ENCODE results near the gene ACOT11. TPM values are rescaled to one million over a fixed set of nuclear protein-coding genes. Genes with fewer than 3 reads are reported as not detected.

The ACOT11 gene
- total and polyA plus RNA-seq, 2 of the 13 experiments (the other 11 are each of a cell fraction or from before 2014, with no cell fraction given), result 2.6 to 3.3 TPM

GRCh38 chr1:54545916-54546635, 2.0 kb upstream of the ACOT11 start:
- BruUV-seq (replicated peaks), result no TSS peak
- in situ Hi-C loops (cut with HindIII; ENCODE audit: extremely low pct_ligation_motif_present, low pct_unique_long_range_greater_than_20kb), result no loop called here

More at GRCh38 chr1:54545916-54546635, 2.0 kb upstream of the ACOT11 start:
- no peak overlapping the region for H3K9ac ChIP-seq (ENCODE audit: insufficient read depth, low read depth, low read length)
- POLR2A ChIA-PET, result no interaction called here
- WGBS (ENCODE audit: low lambda C conversion rate), result 89% methylated on average over 9 of the region's 11 CpGs
- no peak overlapping the region for H3K4me2 ChIP-seq (ENCODE audit: low read depth, low read length)
- H3K27ac ChIP-seq (ENCODE audit: extremely low read length, insufficient read depth, low read length), result no peak overlapping the region
- H3K79me2 ChIP-seq (ENCODE audit: insufficient read depth, low read length), result no peaks in the 10 kb centered on the region
- H3K36me3 ChIP-seq (replicated peaks in 1 of 2; ENCODE audit: control insufficient read depth in 1 of 2, insufficient read depth in 2 of 2, low read length in 2 of 2), result no peaks in the 10 kb centered on the region
- no peaks in the 10 kb centered on the region for H3K9me3 ChIP-seq (ENCODE audit: low read length)
- DNase-seq (ENCODE audit: low spot score), result no peak
- intact Hi-C loops (cut with micrococcal nuclease; ENCODE audit: unreplicated experiment), result loop anchor here (10.0 kb wide), 1 partner anchor 51 kb away; no protein-coding TSS in a partner anchor
- TF ChIP-seq PRDM4 (CRISPR knock-in tag; IDR thresholded peaks at IDR 0.05; ENCODE audit: borderline replicate concordance) (no peak), ZMYM4 (CRISPR knock-in tag; IDR thresholded peaks at IDR 0.05) (no peak), ZNF549 (CRISPR knock-in tag; IDR thresholded peaks at IDR 0.05) (no peak), ZNF251 (CRISPR knock-in tag; IDR thresholded peaks at IDR 0.05) (no peak), ISX (CRISPR knock-in tag; conservative IDR thresholded peaks at IDR 0.05) (no peak), ZFP1 (CRISPR knock-in tag; IDR thresholded peaks at IDR 0.05) (no peak), PRMT3 (CRISPR knock-in tag; IDR thresholded peaks at IDR 0.05; ENCODE audit: borderline replicate concordance, low read depth) (no peak), SRSF1 (optimal IDR thresholded peaks at IDR 0.05; ENCODE audit: low read depth, low read length) (no peak), BCL6 (CRISPR knock-in tag; IDR thresholded peaks at IDR 0.05) (no peak), ZNF18 (CRISPR knock-in tag; IDR thresholded peaks at IDR 0.05; ENCODE audit: insufficient replicate concordance) (no peak), ZNF354B (CRISPR knock-in tag; IDR thresholded peaks at IDR 0.05) (no peak), ATM (IDR thresholded peaks at IDR 0.05; ENCODE audit: borderline replicate concordance) (no peak), SP1 (IDR thresholded peaks at IDR 0.05) (no peak), SP1 (CRISPR knock-in tag; IDR thresholded peaks at IDR 0.05) (no peak), ZNF558 (CRISPR knock-in tag; IDR thresholded peaks at IDR 0.05; ENCODE audit: borderline replicate concordance) (no peak), SP5 (CRISPR knock-in tag; IDR thresholded peaks at IDR 0.05; ENCODE audit: borderline replicate concordance, low read depth) (no peak), CAMTA2 (CRISPR knock-in tag; IDR thresholded peaks at IDR 0.05; ENCODE audit: borderline replicate concordance) (no peak), RNF2 (conservative IDR thresholded peaks at IDR 0.05; ENCODE audit: low read depth) (no peak), ETS1 (CRISPR knock-in tag; IDR thresholded peaks at IDR 0.05) (no peak), MXD4 (CRISPR knock-in tag; IDR thresholded peaks at IDR 0.05) (no peak)
- no peak overlapping the region for H2AFZ ChIP-seq (ENCODE audit: low read length)
- no peak for FAIRE-seq
- H3K27me3 ChIP-seq (ENCODE audit: control insufficient read depth in 1 of 2, insufficient read depth in 2 of 2, low read length in 2 of 2), result no peaks in the 10 kb centered on the region
- no peak for ATAC-seq
- no peak overlapping the region for H3K4me3 ChIP-seq (replicated peaks in 1 of 3; ENCODE audit: insufficient read depth in 1 of 3, low read depth in 2 of 3, low read length in 3 of 3)
- CTCF ChIA-PET (ENCODE audit: low intra/inter-chr PET ratio, low total read pairs), result no interaction called here
- no peaks in the 10 kb centered on the region for H4K20me1 ChIP-seq (ENCODE audit: insufficient read depth, low read length)
- peaks cover 51% of the 10 kb centered on the region for H3K4me1 ChIP-seq (ENCODE audit: insufficient read depth, low read length)

Measured in HepG2 (cell line).